ENCODE data around the gene PEA15.

PEA15 gene

DNA sequence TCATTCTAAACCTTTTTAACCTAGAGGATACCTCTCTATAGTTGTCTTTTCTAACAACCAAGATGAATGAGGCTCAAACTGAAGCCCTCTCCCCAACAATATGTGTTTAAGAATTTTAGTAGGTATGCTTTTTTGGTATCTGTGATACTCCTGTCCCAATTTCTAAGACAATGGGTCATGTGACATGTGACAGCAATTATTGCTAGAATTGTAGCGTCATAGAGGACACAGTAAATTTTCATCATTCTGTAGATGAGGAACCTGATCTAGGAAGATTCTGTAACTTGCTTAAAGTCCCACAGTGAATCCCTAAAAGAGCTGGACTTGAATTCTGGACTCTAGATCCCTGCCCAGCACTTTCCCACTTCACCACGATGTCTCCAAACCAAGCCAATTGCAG is 26.5 kb upstream of the PEA15 start:
- in situ Hi-C loops (cut with MboI; ENCODE audit: low sequenced_read_pairs), result no loop called here

DNA sequence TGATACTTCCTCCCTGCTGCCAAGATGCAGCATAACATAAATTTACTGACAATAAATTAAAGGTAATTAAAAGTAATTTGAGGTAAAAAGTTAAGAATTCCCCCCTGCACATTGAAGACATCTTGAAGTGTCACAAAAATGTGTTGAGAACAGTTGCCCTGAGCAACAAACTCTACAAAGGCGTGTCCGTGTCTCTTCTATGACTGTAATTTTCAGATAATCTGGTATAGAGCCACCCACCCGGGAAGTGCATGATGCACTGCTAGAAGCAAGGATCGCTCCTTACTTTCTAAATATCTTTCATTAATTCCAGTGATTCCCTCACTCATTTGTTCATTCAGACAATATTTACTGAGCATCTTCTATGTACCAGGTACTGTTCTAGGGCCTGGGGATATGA is 25.8 kb upstream of the PEA15 start:
- in situ Hi-C loops (cut with MboI; ENCODE audit: low sequenced_read_pairs), result no loop called here

DNA sequence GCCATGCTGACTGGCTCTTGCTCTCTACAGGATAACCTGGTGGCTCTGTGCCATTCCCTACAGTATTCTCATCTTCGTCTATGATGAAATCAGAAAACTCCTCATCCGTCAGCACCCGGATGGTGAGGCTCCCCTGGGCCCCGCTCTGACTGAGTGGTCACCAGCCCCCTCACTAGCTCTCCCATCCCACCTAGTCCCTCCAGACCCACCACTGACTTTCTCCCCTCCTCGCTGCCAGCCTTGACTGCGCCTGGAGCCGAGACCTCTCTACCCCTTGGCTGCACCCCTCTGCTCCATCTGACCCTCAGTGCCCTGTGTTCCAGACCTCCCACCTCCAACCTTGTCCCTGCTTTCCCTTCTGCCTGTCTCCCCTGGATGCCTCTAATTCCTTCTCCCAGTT is 18.9 kb upstream of the PEA15 start:
- in situ Hi-C loops (cut with MboI; ENCODE audit: low sequenced_read_pairs), result no loop called here

DNA sequence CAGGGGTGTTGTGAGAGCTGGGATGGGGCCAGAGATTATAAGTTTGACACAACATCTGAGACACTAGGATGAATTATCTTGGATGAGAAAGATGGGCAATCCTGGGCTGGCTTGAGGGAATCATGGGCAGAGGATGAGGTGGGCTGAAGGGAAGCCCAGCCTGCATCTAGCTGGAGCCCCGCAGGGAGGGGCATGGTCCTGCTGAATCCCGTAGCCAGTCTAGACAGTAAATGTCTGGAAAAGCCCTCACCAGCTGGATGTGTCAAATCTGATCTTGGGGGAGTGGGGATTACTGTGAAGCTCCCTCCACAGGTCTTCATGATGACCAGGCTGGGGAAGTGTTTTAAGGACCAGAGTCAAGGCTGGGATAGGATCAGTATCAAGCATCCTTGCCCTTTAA is 18.5 kb upstream of the PEA15 start:
- in situ Hi-C loops (cut with MboI; ENCODE audit: low sequenced_read_pairs), result no loop called here

DNA sequence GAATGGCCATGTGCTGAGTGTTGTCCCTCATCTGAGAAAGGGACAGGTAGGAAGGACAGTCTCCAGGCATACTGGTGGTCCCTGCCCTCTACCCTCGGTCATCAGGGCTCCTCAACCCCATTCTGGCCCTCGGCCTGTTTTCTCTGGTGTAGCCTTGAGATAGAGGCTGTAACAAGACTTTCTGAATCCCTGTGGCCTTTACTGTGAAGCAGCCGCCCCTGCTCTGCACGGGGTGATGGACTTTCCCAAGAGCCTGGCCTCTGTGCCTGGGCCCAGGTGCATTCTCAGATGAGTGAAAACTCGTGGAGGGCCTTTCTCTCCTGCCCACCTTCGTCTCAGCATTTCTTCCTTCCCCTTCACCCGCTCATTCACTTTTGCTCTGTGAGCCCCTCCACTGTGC is 17.8 kb upstream of the PEA15 start:
- in situ Hi-C loops (cut with MboI; ENCODE audit: low sequenced_read_pairs), result no loop called here

DNA sequence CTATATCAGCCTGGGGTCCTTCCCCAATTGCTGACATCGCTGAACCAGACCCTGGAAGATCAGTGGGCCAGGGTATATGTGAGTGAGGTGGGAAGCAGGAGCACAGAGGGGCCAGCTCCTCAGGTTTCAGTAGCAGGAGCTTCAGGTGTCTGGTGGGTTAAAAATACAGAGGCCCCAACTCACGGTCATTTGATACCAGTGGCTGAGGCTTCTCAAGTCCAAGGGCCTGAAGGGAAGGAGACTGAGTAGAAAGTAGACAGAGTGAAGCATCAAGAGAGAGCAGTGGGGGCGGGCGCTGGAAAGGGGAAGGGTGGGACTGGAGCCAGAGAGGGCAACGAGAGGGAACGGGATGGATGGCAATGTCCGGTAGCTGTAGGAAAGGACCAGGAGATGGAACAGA is 16.8 kb upstream of the PEA15 start:
- in situ Hi-C loops (cut with MboI; ENCODE audit: low sequenced_read_pairs), result no loop called here

DNA sequence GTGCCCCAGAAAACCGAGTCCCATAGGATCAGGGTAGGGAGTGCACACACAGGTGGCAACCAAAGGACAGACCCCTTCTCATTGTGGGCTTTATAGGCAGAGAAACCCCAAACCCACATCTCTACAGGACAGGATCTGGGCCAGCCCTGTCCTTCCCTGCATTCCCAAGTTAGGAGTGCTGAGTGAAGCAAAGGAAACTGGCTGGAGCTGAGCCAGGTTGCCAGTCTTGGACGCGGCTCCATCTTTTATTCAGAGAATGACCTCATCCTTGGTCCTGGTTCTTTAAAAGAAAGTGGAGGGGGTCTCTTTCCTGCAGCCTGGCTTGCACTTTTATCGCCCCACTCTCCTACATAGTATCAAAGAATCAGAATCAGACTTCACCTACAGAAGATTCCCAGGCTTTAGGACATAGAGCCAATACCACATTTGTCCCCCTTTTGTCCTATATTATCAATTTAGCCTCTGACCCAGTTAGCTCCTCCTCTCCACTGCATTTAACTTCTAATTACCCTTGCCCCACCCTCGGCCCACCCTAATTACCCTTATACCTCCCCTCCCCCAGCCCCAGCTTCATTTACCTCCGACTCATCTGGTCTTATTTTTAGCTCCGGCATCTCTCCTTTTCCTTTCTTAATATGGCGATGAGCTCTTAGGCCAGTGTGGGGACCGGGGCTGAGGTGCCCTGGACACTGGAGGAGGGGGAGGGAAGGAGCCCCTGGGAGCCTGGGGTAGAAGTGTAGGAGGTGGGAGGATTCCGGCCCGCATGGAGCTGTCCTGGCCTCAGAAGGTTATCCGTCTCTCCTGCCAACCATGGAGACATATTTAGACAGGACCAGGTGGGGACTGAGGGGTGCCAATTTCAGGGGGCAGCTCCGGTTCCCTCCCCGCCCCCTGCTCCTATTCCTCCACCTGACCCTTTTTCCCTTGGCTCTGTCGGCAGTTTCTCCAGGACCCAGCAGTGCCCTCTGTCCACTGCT is 15.2 kb upstream of the PEA15 start, which contains the start of gene CASQ1:
TSS of gene CASQ1 (plus strand) at position 927 of the 977 bp plus-strand sequence. CDS start 177 bp downstream, outside the sequence.
- in situ Hi-C loops (cut with MboI; ENCODE audit: low sequenced_read_pairs), result no loop called here

DNA sequence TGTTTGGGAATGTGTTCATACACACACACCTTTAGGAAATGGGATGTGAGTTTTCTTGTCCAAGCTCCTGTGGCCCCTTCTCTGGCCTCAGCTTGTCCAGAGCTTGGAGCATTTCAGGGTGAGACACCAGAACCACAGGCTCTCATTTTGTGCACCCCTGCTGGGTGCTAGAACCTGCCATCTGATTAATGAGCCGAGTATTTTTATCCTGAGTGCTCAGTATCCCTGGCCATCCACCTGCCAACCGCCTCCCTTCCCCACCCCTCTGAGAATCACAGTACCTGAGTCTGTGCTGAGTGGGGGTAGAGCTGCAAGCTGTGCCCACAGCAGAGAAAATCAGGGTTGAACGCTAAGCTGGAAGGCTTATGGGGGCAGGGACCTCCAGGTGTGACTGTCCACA is 13.4 kb upstream of the PEA15 start:
- in situ Hi-C loops (cut with MboI; ENCODE audit: low sequenced_read_pairs), result no loop called here

DNA sequence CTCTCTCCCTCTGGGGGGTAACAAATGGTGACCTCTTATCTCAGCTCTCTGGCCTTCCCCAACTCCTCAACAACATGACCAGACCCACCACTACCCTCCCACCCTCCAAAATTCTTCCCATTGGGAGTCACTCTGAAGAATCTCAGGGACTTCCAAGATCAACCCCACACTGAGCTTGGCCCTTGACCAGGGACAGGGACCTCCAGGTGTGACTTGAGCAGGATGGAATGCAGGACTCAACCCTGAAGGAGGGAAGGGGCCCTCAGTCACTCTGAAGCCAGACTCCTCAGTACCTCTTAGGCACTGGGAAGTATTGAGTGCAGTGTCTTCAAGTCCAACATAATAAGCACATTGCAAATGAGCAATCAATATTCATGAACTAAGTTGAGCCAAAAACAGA is 12.9 kb upstream of the PEA15 start:
- in situ Hi-C loops (cut with MboI; ENCODE audit: low sequenced_read_pairs), result no loop called here

DNA sequence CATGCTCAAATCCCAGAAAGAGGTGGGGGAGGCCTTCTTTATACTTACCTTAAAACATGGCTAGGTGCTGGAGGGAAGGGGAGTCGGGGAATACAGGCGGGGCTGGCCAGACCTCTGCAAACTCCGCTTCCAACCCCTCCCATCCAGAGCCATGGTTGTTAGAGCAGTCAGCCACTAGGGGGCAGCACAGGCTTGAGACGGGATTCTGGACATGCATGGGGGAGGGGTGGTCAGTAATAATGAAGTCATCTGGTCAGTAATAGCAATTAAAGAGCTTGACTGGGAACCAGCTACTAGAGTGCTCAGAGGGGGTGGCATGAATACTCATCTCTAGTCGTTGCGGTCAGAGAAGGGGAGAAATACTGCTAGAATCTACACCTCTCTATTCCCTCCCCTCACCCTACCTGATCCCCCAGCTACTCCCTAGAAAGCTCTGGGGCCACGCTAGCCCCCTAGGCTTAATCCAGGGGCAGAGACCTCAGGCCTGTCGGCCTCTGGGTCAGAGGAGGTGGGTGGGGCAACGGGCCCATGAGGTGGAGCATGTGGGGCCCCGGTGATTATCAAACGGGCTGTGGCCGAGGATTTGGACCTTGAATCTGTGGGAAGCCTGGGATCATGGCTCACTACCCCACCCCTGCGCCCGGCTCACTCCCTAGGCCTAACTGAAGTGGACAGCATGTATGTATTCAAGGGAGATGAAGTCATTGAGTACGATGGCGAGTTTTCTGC is 11.9 kb upstream of the PEA15 start:
- in situ Hi-C loops (cut with MboI; ENCODE audit: low sequenced_read_pairs), result no loop called here

DNA sequence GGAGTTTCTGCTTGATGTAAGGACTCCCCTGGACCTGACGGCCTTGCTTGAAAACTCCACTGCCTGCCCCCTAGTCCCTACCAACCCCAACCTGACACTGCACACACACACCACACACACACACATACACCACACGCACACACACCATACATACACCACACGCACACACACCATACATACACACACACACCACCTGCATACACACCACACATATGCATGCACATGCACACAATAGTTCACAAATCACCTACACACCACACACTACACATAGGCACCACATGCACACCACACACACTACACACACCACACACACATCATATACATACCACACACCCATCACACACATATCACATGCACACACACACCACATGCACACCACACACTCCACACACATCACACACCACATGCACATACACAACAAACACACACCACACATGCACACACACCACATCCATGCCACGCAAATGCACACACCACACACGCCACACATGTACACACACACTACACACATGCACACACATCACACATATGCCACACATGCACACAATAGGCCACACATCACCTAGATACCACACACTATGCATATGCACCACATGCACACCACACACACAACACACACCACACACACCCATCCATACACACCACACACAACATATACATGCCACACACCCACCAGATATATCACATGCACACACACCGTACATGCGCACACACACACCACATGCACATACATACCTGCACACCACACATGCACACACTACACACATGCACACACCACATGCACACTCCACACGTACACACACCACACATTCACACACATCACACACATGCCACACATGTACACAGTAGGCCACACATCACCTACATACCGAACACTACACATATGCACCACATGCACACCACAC is 11.1 kb upstream of the PEA15 start:
- in situ Hi-C loops (cut with MboI; ENCODE audit: low sequenced_read_pairs), result no loop called here

DNA sequence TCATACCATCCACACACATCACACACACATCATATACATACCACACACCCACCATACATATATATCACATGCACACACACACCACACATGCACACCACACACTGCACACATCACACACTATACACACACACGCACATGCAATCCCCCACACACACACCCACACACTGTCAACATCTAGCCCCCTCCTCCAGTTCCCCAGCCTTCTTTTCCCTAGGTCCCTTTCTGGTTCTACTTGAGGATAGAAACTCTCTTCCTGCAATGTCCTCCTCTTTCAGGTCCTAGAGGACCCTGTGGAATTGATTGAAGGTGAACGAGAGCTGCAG is 10.5 kb upstream of the PEA15 start:
- in situ Hi-C loops (cut with MboI; ENCODE audit: low sequenced_read_pairs), result no loop called here

DNA sequence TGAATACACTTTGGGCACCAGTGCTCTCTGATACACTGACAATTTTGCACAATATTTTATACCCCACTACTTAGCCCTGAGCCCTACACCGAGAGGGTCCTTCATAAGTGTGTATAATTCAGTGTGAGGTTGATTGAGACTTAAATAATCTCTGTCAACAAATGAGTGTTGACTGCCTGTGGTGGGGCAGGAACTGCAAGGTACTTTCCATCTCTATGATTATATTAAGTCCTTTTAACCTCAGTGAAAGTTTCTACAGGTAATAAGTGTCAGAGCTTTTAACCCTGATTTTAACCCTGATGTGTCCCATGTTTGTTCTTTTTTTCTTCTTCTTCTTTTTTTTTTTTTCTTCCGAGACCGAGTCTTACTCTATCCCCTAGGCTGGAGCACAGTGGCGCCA is 9.0 kb upstream of the PEA15 start:
- in situ Hi-C loops (cut with MboI; ENCODE audit: low sequenced_read_pairs), result no loop called here

DNA sequence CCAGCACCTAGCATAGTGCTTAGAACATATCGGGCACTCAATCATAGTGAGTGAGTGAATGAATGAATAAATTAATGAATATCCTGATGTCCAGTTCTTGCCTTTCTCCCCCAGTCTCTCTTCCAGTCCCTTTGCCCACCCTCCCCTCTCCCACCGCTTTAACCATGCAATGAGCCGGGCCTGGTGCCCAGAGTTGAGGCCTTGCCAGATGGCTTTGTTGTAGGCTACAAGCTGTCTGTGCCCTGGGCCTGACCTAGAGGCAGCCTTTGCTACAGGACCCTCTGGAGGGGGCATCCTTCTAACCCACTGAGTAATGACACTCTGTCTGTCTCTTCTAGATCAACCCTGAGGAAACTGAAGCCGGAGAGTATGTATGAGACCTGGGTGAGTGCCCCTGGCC is 8.0 kb upstream of the PEA15 start:
- in situ Hi-C loops (cut with MboI; ENCODE audit: low sequenced_read_pairs), result no loop called here

DNA sequence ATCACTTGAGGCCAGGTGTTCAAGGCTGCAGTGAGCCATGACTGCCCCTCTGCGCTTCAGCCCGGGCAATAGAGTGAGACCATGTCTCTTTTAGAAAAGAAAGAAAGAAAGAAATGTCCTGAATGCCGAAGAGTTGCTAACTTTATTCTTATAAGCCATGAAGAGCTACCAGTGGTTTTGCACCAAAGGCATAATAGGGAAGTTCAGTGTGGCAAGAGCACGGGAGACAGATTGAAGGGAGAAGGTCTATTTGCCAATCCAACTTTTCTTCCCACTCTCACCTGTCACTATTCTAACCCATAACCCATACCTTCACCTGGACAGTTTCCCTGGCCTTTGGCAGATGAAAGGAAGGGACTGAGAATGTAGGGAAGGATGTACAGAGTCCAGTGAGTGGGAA is 4.4 kb upstream of the PEA15 start:
- in situ Hi-C loops (cut with MboI; ENCODE audit: low sequenced_read_pairs), result no loop called here

DNA sequence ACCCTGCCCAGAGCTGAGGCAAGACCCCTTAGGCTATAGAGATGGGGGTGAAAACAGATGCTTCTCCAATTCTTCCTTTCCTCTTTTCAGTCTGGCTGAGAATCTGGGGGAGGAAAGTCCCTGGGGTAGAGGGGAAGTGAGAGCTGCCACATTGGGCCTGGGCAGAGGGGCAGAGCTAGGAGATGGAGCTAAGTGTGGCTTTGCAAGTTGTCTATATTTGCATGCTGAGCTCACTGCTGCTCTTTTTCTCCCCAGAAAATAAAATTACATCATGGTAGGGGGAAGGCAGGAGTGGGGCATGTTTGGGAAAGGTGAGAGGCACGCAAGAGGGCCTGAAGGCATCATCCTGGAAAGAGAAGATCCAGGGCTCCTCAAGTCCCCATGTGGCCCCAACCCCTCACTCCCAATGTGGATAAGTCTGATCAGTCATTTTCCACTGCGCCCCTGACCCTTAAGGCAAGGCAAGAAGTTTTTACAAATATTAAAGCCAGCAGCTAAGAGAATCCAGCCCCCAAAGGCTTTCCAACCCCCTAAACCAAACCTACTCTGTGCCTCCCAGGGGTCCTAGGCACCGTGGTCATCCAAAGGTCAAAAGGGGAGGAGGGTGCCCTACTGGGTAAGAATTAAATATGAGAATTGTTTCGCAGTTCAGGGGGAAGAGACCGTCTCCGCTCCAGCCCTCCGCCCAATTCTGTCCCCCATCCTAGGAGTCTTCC is 500 bp upstream of the PEA15 start:
- in situ Hi-C loops (cut with MboI; ENCODE audit: low sequenced_read_pairs), result no loop called here

DNA sequence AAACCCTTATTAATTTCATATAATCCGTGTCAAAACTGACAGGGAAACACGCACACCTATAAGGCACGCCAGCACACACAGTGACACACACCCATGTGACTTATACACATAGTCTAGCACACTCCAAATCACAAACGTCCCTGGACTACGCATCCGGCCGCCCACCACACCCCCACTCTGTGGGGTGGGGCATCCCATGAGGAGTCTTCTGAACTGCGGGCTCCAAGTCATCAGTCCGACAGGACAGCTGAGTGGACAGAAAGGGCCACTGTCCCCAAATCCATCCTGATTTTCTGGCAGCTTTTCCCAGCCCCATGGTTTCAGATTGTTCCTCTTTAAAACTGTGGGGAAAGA is 829 bp downstream of the PEA15 start:
- in situ Hi-C loops (cut with MboI; ENCODE audit: low sequenced_read_pairs), result no loop called here

DNA sequence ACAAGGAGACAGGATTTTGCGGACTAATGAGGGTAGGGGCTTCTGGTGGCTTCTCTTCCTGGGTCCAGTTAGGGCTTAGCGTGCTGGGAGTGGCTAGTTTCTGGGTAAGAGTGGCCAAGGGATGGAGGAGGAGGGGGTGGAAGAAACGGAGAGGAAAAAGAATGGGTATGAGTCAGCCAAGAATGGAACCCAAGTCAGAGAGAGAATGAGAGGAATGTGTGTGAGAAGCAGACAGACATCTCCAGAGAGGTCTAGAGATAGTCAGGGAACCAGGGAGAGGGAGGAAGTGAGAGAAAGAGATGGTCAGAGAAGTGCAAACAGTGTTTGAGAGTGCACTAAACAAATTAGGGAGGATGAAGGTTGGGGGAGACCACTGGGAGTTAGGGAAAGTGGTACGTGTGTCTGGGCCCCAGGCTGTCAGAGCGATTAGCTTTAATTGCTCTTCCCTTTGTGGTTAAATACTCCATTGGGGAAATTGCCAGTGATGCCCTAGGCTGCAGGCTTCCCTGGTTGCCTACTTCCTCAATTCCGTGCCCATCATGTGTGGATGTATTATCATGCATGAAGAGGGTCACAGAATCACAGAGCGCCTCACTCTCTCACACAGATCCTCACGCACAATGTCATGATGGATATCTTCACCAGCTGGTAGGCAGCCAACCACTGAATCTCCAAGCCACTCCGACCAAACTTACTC is 1.4 kb downstream of the PEA15 start:
- in situ Hi-C loops (cut with MboI; ENCODE audit: low sequenced_read_pairs), result no loop called here

DNA sequence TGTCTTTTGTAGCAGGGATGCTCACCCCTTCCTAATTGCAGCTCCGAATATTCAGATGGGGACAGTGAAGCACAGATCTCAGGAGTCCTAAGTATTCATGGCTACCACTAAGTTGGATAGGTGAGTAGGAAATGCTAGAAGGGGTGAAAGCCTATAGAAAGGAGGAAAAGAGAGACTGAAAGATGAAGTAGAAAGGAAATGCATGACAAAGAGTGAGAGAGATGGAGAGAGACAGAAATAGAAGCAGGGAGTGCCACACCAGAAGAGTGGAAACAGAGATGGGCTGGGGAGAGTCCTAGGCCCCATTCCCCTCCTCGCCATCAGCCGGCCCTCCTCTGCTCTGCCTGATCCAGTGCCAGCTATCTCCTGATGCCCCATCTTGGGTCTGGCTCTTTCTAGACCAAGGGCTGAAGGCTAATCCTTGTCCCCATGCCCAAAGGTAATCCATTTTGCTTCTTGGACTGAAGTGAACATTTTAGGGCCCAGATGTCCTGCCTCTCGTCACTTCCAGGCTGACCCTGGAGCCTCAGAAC is 2.0 kb downstream of the PEA15 start:
- in situ Hi-C loops (cut with MboI; ENCODE audit: low sequenced_read_pairs), result no loop called here

All from HL-60/S4 treated with phorbol 12-myristate 13-acetate at 8.2 ng/mL for 4 days and 3 days (cell line).